ENCODE measurements around the gene LTBP1.

The LTBP1 gene

DNA sequence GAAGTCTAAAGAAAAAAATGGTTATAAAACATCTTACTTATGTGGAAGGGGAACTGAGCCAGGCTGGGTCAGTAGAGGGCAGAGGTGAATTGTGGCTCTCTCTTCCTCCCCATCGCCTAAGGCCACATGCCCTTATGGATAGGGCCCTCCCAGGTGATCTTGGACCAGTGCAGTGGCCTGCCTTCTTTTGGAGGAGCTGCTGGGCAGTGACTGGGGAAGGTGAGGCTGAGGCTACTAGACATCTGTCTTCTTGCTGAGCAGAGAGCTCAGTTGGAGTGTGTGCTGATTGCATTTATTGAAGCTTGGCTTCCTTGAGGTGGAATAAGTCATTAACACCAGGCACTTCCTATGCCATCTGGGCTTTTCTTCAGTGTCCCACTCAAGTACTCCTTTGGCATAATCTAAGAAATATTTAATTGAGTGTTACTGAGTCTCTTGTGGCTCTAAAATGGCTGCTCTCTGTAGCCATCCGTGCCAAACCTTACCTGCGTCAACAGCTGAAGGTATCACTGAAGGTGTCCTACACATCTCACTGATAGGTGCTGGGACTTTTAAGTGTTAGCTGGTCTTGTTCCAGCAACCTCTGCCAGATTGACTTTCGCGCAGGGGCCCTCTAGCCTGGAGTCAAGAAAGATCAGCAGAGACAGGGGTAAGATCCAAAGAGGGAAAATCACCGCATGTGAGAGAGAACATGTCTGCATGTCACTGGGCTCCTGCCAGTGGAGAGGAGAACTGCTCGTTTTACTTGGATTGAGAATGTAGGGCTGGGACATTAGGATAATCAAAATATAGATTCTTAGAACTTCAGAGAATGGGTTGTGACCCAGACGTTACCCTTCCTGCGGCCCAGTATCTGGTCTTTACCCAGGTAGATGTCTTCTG is 256.1 kb downstream of the LTBP1 start:
- no peak for DNase-seq (ENCODE audit: low read depth in 2 of 2)

GRCh38 chr2:33204945-33205344 is 258.2 kb downstream of the LTBP1 start:
- DNase-seq (ENCODE audit: low read depth in 2 of 2) = no peak

- DNase-seq (ENCODE audit: low read depth in 2 of 2) = no peak
Measured at GRCh38 chr2:33205693-33206434, 259.1 kb downstream of the LTBP1 start.

GRCh38 chr2:33207151-33207740 is 260.5 kb downstream of the LTBP1 start:
- no peak for DNase-seq (ENCODE audit: low read depth in 2 of 2)

DNA sequence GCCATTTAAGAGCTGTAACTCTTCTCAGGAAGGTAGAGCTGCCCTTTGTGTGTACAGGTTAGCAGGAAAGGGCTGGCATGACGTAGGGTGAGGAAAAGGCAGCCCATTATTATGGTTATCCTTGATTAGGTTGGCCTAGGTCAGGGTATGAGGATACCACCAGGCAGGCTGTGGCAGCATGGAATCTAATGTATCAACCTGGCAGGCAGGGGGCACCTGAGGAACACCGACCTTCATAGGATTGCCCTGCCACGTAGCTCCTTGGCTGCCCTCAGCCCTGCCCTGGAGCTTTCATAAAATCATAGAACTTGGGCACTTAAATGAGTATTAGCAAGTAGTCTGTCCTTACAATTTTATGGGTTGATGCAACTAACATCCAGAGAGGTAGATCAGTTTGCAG is 261.6 kb downstream of the LTBP1 start:
- no peak for DNase-seq (ENCODE audit: low read depth in 2 of 2)

DNA sequence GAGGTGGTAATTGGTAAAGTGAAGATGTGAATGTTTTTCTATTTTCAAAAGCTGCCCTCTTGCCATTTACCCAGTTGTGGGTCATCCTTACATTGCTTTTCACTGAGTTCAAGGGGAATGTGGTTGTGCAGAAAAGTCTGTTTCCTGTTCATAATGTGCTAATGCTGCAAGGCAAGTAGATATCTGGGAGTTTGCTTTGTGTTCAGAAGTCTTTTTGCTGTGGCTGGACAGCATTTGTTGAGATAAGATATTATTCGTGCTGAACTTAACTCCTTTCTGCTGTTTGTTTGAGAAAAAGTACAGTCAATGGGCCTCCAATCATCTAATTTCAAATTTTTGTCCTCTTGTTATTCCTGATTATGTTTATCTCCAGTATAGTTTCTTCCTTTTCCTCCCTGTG is 263.2 kb downstream of the LTBP1 start:
- DNase-seq (ENCODE audit: low read depth in 2 of 2) = no peak

GRCh38 chr2:33210626-33211025 is 263.9 kb downstream of the LTBP1 start:
- DNase-seq (ENCODE audit: low read depth in 2 of 2) = no peak

GRCh38 chr2:33212151-33212550 is 265.4 kb downstream of the LTBP1 start:
- no peak for DNase-seq (ENCODE audit: low read depth in 2 of 2)

- DNase-seq (ENCODE audit: low read depth in 2 of 2) = no peak
Measured at GRCh38 chr2:33213244-33213643, 266.5 kb downstream of the LTBP1 start.

GRCh38 chr2:33213648-33214047 is 266.9 kb downstream of the LTBP1 start:
- DNase-seq (ENCODE audit: low read depth in 2 of 2) = no peak

- no peak for DNase-seq (ENCODE audit: low read depth in 2 of 2)
Measured at GRCh38 chr2:33214436-33214835, 267.7 kb downstream of the LTBP1 start.

GRCh38 chr2:33214857-33215256 is 268.1 kb downstream of the LTBP1 start:
- no peak for DNase-seq (ENCODE audit: low read depth in 2 of 2)

GRCh38 chr2:33215299-33215698 is 268.5 kb downstream of the LTBP1 start:
- DNase-seq (ENCODE audit: low read depth in 2 of 2) = no peak

DNA sequence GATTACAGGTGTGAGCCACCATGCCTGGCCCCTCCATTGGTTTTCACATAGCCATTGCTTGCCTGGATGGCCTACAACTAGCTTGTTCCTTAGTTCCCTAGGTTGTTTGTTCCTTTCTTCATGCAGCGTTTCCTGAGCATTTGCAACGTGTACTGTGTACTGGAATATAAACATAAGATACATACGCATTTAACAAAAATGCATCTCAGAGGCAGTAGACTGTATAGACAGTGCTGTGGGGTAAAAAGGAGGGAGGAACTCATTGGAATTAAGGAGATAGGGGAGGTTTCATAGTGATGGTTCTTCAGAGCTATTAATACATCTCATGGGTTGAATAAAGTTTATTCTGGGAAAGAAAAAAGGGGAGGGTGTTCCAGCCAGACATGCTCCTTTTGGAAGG is 269.2 kb downstream of the LTBP1 start:
- no peak for DNase-seq (ENCODE audit: low read depth in 2 of 2)

GRCh38 chr2:33216508-33217182 is 269.9 kb downstream of the LTBP1 start:
- no peak for DNase-seq (ENCODE audit: low read depth in 2 of 2)

- DNase-seq (ENCODE audit: low read depth in 2 of 2) = no peak
Measured at GRCh38 chr2:33217406-33217805, 270.7 kb downstream of the LTBP1 start.

- no peak for DNase-seq (ENCODE audit: low read depth in 2 of 2)
Measured at GRCh38 chr2:33219114-33219513, 272.4 kb downstream of the LTBP1 start.

GRCh38 chr2:33219850-33220275 is 273.1 kb downstream of the LTBP1 start:
- no peak for DNase-seq (ENCODE audit: low read depth in 2 of 2)

GRCh38 chr2:33220533-33220932 is 273.8 kb downstream of the LTBP1 start:
- no peak for DNase-seq (ENCODE audit: low read depth in 2 of 2)

DNA sequence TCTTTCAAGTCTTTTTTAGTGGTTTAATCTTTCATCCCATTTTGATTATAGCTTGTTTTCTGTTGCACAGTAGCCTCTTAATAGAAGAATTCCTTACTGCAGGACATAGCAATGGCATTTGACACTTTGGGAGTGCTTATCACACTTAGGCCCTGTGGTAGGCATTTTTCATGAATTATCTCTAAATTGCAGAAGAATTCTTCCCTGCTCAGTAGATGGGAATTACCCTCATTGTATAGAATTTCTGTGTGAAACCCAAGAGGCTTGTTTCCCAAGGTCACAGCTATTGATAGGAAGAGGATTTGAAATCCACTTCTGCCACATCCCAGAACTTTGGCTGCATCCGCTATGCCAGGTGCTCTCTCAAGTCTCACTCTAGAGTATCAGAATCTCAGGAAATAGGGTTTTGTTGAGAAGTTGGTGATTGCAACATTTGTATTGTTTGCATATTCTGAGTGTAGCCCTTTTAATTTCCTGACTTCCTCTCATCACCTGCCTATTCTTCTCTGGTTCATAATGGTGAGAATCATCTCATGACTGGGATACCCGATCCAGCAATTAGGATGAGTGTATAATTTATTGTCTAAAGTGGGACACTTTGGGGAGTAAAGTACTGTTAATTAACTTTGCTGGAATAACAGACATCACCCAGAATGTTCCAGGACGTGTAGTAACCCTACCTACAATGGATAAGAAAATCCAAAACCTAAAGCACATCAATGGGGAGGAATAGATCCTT is 274.5 kb downstream of the LTBP1 start:
- DNase-seq (ENCODE audit: low read depth in 2 of 2) = no peak

- no peak for DNase-seq (ENCODE audit: low read depth in 2 of 2)
Measured at GRCh38 chr2:33222309-33222708, 275.6 kb downstream of the LTBP1 start.

Data from stimulated activated CD4-positive, alpha-beta T cell treated with anti-CD3 and anti-CD28 coated beads, Interleukin-4, amount 100 ng/mL, for 48 hours (primary cell).